ENCODE data around the gene B3GNT9.
A peak's percentile ranks its signal among the peaks of the same experiment; 100 is the strongest.

The B3GNT9 gene

DNA sequence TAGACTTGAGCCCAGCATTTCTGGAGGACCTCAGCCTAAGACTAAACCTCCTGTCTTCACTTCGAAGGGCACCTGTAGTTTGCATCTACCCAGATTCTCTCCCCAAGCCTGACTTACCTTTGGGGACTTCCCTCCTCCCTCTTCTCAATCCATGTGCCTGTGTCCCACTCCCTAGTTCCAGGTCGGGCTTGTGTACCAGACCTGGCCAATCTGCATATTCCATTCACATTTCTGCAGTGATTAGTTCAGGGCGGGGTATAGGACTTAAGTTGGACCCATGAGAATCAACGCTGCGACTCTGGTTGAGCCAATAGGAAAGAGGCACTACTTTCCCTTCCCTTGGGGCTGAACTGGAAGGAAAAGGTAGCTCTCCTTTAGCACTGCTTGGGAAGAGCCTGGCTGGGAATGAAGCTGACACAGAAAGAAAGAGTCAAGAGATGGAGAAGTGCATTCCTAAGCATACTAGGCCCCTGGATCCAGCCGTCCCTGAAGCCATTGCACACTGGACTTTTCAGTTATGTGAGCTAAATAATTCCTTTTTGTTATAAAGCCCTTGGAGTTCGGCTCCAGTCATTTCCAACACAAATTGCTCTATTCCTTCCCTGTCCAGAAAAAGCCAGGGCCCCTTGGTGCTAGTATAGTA is 6.4 kb upstream of the B3GNT9 start:
- DNase-seq: no peak
- TF ChIP-seq, protein P1, sequence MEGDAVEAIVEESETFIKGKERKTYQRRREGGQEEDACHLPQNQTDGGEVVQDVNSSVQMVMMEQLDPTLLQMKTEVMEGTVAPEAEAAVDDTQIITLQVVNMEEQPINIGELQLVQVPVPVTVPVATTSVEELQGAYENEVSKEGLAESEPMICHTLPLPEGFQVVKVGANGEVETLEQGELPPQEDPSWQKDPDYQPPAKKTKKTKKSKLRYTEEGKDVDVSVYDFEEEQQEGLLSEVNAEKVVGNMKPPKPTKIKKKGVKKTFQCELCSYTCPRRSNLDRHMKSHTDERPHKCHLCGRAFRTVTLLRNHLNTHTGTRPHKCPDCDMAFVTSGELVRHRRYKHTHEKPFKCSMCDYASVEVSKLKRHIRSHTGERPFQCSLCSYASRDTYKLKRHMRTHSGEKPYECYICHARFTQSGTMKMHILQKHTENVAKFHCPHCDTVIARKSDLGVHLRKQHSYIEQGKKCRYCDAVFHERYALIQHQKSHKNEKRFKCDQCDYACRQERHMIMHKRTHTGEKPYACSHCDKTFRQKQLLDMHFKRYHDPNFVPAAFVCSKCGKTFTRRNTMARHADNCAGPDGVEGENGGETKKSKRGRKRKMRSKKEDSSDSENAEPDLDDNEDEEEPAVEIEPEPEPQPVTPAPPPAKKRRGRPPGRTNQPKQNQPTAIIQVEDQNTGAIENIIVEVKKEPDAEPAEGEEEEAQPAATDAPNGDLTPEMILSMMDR (IDR thresholded peaks at IDR 0.05): no peak
- Histone ChIP-seq H3K9me3 (no peaks in the 10 kb centered on the region), H3K4me3 (no peak overlapping the region), H3K27ac (no peak overlapping the region), H3K27me3 (peaks cover 0 to 11% of the 10 kb centered on the region in 2 donors), H3K4me1 (peaks cover 0 to 49% (median 37%) of the 10 kb centered on the region in 4 donors), H3K36me3 (no peaks in the 10 kb centered on the region)
- intact Hi-C loops (cut with DNase I; ENCODE audit: low total_unique reads): loop anchor here (5.0 kb wide), 2 partner anchors 140 to 1080 kb away; no protein-coding TSS in a partner anchor

DNA sequence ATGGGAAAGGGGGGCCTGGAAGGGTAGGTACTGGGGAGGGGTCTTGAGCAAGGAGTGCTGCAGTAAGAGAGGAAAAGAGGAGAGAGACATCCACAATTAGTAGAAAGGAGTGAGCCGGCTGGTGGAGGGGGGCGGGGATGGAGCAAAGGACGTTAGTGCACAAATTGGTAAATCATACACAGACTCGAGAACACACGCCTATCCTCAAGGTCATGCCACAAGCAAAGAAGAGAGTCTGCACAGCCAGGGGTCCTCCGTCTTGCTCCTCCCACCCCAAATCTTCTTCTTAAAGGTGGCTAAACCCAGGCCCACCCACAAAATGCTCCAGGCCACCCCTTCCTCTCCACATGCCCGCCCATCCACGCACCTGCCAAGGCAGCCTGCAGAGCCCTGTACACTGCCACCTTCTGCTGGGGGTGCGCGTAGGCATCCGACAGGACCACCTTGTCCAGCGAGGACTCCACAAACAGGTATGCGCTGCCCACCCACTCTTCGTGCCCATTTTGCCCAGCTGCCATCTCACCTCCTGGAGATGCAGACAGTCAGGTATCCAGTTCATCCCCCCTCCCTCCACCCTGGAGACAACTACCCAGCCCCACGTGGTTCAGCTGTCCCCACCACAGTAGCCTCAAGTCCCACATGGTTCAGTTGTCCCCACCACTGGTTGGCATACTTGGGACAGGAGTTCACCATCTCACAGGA is 5.5 kb upstream of the B3GNT9 start:
- TF ChIP-seq, protein P1 (IDR thresholded peaks at IDR 0.05): no peak
- Histone ChIP-seq H3K9me3 (no peaks in the 10 kb centered on the region), H3K27ac (no peak overlapping the region), H3K4me3 (no peak overlapping the region), H3K4me1 (peaks cover 0 to 43% (median 31%) of the 10 kb centered on the region in 4 donors), H3K27me3 (peaks cover 0 to 4% of the 10 kb centered on the region in 2 donors), H3K36me3 (no peaks in the 10 kb centered on the region)
- intact Hi-C loops (cut with DNase I; ENCODE audit: low total_unique reads): loop anchor here (5.0 kb wide), 2 partner anchors 139 to 1079 kb away; no protein-coding TSS in a partner anchor
- no peak for DNase-seq

DNA sequence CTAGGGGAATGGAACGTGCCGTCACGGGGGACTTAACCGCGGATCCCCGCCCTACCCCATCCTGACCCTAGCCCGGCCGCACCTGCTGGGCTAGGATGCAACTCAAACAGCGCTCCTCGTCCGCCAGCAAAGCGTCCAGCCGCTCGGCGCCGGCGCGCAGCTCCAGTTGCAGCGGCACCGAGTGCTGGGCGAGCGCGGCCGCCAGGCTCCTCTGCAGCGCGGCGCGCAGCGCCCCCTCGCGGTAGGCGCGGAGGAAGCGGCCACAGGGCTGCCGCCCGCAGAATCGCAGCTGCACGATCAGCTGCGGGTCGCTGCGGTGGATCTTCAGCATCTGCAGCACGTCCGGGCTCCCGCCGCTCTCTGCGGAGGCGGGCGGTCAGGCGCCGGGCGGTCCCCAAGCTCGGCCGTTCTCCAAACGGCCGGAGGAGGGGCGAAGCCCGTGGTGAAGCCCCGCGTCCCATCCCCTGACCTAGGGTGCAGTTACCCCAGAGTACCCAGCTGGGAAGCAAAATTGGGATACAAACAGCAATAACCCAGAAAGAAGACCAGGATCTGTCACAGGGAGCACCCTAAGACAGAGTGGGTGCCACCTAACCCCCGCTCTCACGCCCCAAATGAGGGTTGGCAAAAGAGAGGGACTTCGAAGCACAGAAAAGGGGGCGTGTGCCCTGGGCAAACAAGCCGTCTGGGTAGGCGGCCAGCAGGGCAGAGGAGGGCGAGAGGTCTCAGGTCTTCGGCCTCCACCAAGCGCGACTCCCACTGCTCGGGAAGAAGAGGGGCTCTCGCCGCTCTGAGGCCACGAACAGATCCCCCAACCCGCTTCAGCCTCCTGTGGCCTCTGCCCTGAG is 4.7 kb upstream of the B3GNT9 start:
- no peak overlapping the region for H3K27ac ChIP-seq
- peak; percentile 55 to 83 for DNase-seq
- peak overlapping the region in 1 of 2 donors; percentile 26 for H3K4me3 ChIP-seq
- H3K36me3 ChIP-seq: no peaks in the 10 kb centered on the region
- no peaks in the 10 kb centered on the region for H3K9me3 ChIP-seq
- peaks cover 0 to 4% of the 10 kb centered on the region in 2 donors for H3K27me3 ChIP-seq
- H3K4me1 ChIP-seq: peaks cover 0 to 45% (median 29%) of the 10 kb centered on the region in 4 donors
- intact Hi-C loops (cut with DNase I; ENCODE audit: low total_unique reads): loop anchor here (5.0 kb wide), 2 partner anchors 138 to 1078 kb away; no protein-coding TSS in a partner anchor
- TF ChIP-seq, protein P1 (IDR thresholded peaks at IDR 0.05): peak; percentile 95 to 99

DNA sequence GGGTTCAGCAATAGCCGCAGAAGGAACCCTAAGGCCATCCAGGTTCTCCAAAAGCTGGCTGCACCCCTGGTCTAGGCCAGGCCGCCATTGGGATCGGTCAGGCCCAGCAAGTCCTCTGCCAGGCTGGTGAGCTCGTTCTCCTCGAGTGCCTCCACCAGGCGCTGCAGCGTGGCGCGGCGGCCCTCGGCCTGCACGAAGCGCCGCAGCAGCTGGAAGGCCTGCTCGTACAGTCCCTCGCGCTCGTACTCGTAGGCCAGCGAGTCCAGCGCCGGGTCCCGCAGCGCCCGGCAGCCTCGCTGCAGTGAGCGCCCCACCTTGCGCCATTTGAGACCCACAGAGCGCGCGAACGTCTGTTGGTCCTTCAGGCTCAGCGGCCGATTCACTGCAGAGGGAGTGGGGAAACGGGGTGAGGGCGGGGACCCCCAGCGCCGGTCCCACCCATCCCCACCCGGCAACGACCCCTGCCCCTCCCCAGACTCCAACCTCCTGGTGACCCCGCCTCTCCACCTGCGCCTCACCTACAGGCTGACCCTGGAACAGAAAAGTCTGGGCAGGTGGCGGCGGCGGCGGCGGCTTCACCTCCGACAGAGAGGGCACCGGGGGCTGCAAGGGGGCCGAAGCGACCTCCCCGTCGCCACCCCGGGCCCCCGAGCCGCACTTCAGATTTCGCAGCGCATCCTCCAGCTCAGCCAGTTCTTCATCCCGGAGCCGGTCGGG is 3.9 kb upstream of the B3GNT9 start:
- no peaks in the 10 kb centered on the region for H3K9me3 ChIP-seq
- intact Hi-C loops (cut with DNase I; ENCODE audit: low total_unique reads): loop anchor here (1.0 to 5.0 kb wide), 3 partner anchors 137 to 1077 kb away; no protein-coding TSS in a partner anchor
- H3K36me3 ChIP-seq: no peaks in the 10 kb centered on the region
- TF ChIP-seq, protein P1 (IDR thresholded peaks at IDR 0.05): no peak
- no peak for DNase-seq
- peaks cover 0 to 47% (median 33%) of the 10 kb centered on the region in 4 donors for H3K4me1 ChIP-seq
- no peak overlapping the region for H3K27ac ChIP-seq
- peaks cover 0 to 4% of the 10 kb centered on the region in 2 donors for H3K27me3 ChIP-seq
- peak overlapping the region in 1 of 2 donors; percentile 26 for H3K4me3 ChIP-seq

Measured in tibial artery (tissue), 4 donors.